Caco-2 (cell line): ENCODE measurements around the gene GLYATL1B. TPM values are rescaled to one million over a fixed set of nuclear protein-coding genes. Genes with fewer than 3 reads are reported as not detected.
"Not testable (repeated sequence)": the region's sequence is repeated elsewhere in the genome, so short reads cannot be mapped to it uniquely, and the experiment has no call there.

ENCODE experiments used
- BruUV-seq: library from RNA; stranded (reverse); fragments of 400-500 nt; replicated peaks from 2 replicates; lab custom pipeline; 2021; lab: Mats Ljungman, UMichigan
- CTCF ChIA-PET: fragments of 300-600 bp; sonication (Branson Sonifier 250); formaldehyde crosslinking; loops from one replicate; lab custom pipeline; 2022; ENCODE audit warnings: antibody characterized with exemption; lab: Charles Lee
- POLR2A ChIA-PET: fragments of 300-600 bp; sonication (Branson Sonifier 250); formaldehyde crosslinking; loops from one replicate; lab custom pipeline; 2022; ENCODE audit warnings: antibody characterized with exemption; lab: Charles Lee
- DNase-seq, 2 experiments: peaks; one replicate each; pipeline versions ENCODE4 v3.0.0 to v3.0.0-alpha.2; 2020 to 2022
- H3K27me3 ChIP-seq: replicated peaks from 2 replicates; pipeline ENCODE4 v1.6.0; 2011; ENCODE audit warnings: low read length; ENCODE audit not compliant: control insufficient read depth, insufficient read depth
- H3K36me3 ChIP-seq: 2 replicates; pipeline ENCODE4 v1.5.1; 2011; ENCODE audit warnings: low read length; ENCODE audit not compliant: control insufficient read depth, insufficient read depth
- H3K4me1 ChIP-seq: fragments of 250-450 bp; sonication (Bioruptor Pico); 2 replicates; pipeline ENCODE4 v1.5.1; 2020; ENCODE audit warnings: mild to moderate bottlenecking
- H3K4me3 ChIP-seq: 2 replicates; pipeline ENCODE4 v1.5.1; 2011; ENCODE audit warnings: low read depth, mild to moderate bottlenecking, control low read depth, low read length
- H3K9me3 ChIP-seq: fragments of 250-450 bp; sonication (Bioruptor Pico); 2 replicates; pipeline ENCODE4 v1.5.1; 2020; ENCODE audit warnings: mild to moderate bottlenecking, moderate library complexity
- H3K27ac Mint-ChIP-seq: one replicate; pipeline ENCODE4 v1.8.0; 2022; ENCODE audit warnings: mixed read lengths; ENCODE audit not compliant: unreplicated experiment
- H3K27me3 Mint-ChIP-seq: one replicate; pipeline ENCODE4 v1.8.0; 2022; ENCODE audit warnings: mixed read lengths; ENCODE audit not compliant: insufficient read depth, unreplicated experiment
- H3K36me3 Mint-ChIP-seq: one replicate; pipeline ENCODE4 v1.8.0; 2022; ENCODE audit warnings: mild to moderate bottlenecking, mixed read lengths; ENCODE audit not compliant: insufficient read depth, unreplicated experiment
- H3K4me1 Mint-ChIP-seq: one replicate; pipeline ENCODE4 v1.8.0; 2022; ENCODE audit warnings: low read depth, mixed read lengths; ENCODE audit not compliant: unreplicated experiment
- H3K4me3 Mint-ChIP-seq: one replicate; pipeline ENCODE4 v1.8.0; 2022; ENCODE audit warnings: mild to moderate bottlenecking, moderate library complexity, mixed read lengths; ENCODE audit not compliant: unreplicated experiment
- H3K9me3 Mint-ChIP-seq: one replicate; pipeline ENCODE4 v1.8.0; 2022; ENCODE audit warnings: mixed read lengths; ENCODE audit not compliant: unreplicated experiment
- intact Hi-C: fragments of 100-400 bp; cut with micrococcal nuclease; formaldehyde crosslinking; loops from one replicate; pipeline ENCODE4 v1.10.0; 2022; ENCODE audit not compliant: unreplicated experiment
- total RNA-seq: library from RNA; stranded (reverse); gene quantifications from 2 replicates; pipeline ENCODE4 v1.2.3, GENCODE V29; 2022
- TF ChIP-seq, protein P1 (sequence below), 2 experiments: fragments of 200-600 bp in 1 of 2; IDR thresholded peaks; 1 replicate in 1 of 2; 2 replicates in 1 of 2; pipeline versions ENCODE4 v1.5.1 to v1.8.0; 2011 to 2022; ENCODE audit warnings: antibody characterized with exemption in 1 of 2, control low read depth in 1 of 2, inconsistent platforms in 1 of 2, low read depth in 1 of 2, low read length in 1 of 2, mild to moderate bottlenecking in 1 of 2, moderate library complexity in 1 of 2; ENCODE audit not compliant: insufficient read depth in 1 of 2, severe bottlenecking in 1 of 2, unreplicated experiment in 1 of 2

The GLYATL1B gene
- total RNA-seq, 1 experiment from 2014 or later, result not detected

DNA sequence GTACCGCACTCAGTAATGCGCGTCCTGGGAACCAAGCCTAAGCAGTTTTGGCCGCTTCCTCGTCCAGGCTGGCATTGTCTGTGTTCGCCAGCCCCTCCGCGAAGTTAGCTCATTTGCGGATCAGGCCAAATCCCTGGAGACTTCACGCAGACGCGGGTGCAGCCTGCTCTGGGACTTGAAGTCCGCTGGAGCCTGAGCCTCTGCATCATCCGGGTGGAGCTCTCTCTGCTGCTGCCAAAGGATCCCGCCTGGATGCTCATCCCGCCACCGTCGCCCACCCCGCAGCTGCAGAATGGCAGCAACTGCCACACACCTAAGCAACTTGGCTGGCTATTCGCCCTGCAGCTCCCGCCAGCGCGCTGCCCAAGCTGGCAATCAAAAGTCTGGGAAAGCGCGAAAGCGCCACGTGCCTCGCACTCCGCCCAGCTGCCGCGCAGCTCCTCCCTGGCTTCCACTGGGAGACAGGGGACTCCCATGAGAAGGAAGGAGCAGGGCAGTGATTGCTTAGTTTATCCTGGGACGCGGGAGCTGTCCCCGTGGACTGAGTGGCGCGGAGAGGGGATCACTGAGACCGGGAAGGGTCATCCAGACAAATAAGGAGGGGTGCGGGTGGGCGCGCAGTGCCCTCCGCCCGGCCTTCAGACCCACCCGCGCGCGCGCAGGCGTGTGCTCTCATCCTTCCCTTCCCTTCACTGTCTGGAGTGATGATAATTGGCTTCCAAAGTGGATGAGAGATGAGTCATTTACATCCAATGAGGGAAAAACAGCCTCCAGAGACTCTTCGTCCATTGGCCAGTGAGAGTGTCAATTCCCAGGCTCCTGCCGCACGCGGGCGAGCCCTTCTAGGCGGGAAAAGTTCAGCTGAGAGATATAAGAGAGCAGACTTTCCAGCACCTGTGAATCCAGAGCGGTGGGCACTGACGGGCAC lies 23.2 kb upstream of the GLYATL1B start:
- ChIA-PET POLR2A (no interaction called here), CTCF (interaction anchor here (1.4 kb wide), 1 partner anchor 95 kb away, joined by 3 read pairs; no protein-coding TSS in a partner anchor)
- no peaks in the 10 kb centered on the region for H3K27me3 ChIP-seq
- TF ChIP-seq, protein P1, sequence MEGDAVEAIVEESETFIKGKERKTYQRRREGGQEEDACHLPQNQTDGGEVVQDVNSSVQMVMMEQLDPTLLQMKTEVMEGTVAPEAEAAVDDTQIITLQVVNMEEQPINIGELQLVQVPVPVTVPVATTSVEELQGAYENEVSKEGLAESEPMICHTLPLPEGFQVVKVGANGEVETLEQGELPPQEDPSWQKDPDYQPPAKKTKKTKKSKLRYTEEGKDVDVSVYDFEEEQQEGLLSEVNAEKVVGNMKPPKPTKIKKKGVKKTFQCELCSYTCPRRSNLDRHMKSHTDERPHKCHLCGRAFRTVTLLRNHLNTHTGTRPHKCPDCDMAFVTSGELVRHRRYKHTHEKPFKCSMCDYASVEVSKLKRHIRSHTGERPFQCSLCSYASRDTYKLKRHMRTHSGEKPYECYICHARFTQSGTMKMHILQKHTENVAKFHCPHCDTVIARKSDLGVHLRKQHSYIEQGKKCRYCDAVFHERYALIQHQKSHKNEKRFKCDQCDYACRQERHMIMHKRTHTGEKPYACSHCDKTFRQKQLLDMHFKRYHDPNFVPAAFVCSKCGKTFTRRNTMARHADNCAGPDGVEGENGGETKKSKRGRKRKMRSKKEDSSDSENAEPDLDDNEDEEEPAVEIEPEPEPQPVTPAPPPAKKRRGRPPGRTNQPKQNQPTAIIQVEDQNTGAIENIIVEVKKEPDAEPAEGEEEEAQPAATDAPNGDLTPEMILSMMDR (IDR thresholded peaks at IDR 0.05; ENCODE audit: insufficient read depth in 1 of 2, low read depth in 1 of 2, low read length in 1 of 2, severe bottlenecking in 1 of 2, unreplicated experiment in 1 of 2), result no peak
- DNase-seq, result no peak
- Mint-ChIP-seq H3K27ac (no peak overlapping the region), H3K4me3 (no peak overlapping the region), H3K4me1 (peaks cover 5% of the 10 kb centered on the region), H3K36me3 (no peaks in the 10 kb centered on the region), H3K27me3 (peaks cover 19% of the 10 kb centered on the region), H3K9me3 (no peaks in the 10 kb centered on the region)
- intact Hi-C loops, result no loop called here
- BruUV-seq, result no TSS peak
- no peak overlapping the region for H3K4me3 ChIP-seq
- H3K9me3 ChIP-seq, result no peaks in the 10 kb centered on the region
- H3K4me1 ChIP-seq, result no peaks in the 10 kb centered on the region
- no peaks in the 10 kb centered on the region for H3K36me3 ChIP-seq

DNA sequence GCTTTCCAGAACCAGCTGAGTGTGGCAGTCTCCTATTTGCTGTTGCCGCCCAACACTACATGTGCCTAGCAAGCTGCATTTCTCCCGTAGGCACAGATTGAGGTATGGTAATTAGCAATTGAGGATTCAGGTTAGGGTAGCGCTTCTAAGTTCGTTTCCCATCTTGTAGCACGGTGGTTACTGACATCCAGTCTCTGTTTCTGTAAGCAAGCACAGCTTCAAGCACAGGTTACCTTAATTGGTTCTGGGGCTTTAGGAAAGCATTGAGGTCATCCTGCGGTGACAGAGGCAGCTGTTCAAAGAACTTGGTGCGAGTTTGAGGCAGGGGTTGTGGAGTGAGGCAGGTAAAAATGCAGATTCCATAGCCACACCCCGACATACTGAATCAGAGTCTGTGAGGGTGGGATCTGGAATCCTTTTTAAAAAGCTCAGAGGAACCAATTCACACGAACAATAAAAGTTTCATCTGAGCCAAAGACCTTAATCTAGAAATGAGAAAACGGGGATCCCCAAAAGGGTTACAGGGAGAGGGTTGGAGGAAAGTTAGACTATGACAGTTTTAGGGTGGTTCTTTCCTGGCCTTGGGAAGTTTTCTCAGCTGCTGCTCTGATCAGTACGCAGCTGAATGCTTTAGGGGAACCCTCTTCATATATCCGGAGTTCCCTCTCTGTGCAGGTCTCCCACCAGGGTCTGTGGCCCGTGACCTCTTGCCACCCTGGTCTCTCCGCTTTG lies 21.9 kb upstream of the GLYATL1B start:
- CTCF ChIA-PET, result interaction anchor here (1.4 kb wide), 1 partner anchor 94 kb away, joined by 3 read pairs; no protein-coding TSS in a partner anchor
- H3K4me3 ChIP-seq, H3K27ac Mint-ChIP-seq, H3K9me3 Mint-ChIP-seq, H3K4me1 ChIP-seq, H3K4me3 Mint-ChIP-seq, intact Hi-C loops, POLR2A ChIA-PET, BruUV-seq, H3K9me3 ChIP-seq, H3K4me1 Mint-ChIP-seq, H3K27me3 ChIP-seq, H3K36me3 ChIP-seq, DNase-seq, H3K36me3 Mint-ChIP-seq: not testable (repeated sequence)
- peaks cover 21% of the 10 kb centered on the region for H3K27me3 Mint-ChIP-seq

DNA sequence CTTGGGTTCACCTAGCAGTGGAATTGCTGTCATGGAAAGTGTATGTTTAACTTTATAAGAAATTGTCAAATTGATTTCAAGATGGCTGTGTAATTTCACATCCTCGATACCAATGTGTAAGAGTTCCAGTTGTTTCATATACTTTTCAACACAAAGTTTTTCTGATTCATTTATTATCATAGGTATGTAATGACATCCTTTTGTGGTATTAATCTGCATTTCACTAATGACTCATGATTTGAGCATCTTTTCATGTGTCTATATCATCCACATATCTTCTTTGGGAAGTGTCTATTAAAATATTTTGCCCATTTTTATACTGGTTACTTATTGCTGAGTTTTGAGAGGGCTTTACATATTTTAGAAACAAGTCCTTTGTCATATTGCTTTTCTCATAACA lies 17.0 kb upstream of the GLYATL1B start:
- H3K4me3 ChIP-seq, result no peak overlapping the region
- ChIA-PET POLR2A (no interaction called here), CTCF (no interaction called here)
- DNase-seq, result no peak
- no TSS peak for BruUV-seq
- H3K4me3 Mint-ChIP-seq, result no peak overlapping the region
- intact Hi-C loops, result no loop called here
- H3K4me1 ChIP-seq, result no peaks in the 10 kb centered on the region
- H3K27me3 ChIP-seq, result no peaks in the 10 kb centered on the region
- no peaks in the 10 kb centered on the region for H3K36me3 ChIP-seq
- no peaks in the 10 kb centered on the region for H3K36me3 Mint-ChIP-seq
- TF ChIP-seq, protein P1 (IDR thresholded peaks at IDR 0.05; ENCODE audit: insufficient read depth in 1 of 2, low read depth in 1 of 2, low read length in 1 of 2, severe bottlenecking in 1 of 2, unreplicated experiment in 1 of 2), result no peak
- H3K27me3 Mint-ChIP-seq, result peaks cover 26% of the 10 kb centered on the region
- no peak overlapping the region for H3K27ac Mint-ChIP-seq
- no peaks in the 10 kb centered on the region for H3K9me3 Mint-ChIP-seq
- H3K9me3 ChIP-seq, result no peaks in the 10 kb centered on the region
- H3K4me1 Mint-ChIP-seq, result no peaks in the 10 kb centered on the region
